Mucosa of descending colon (tissue), 3 donors: ENCODE results near the gene PDE8B. TPM values are rescaled to one million over a fixed set of nuclear protein-coding genes. Genes with fewer than 3 reads are reported as not detected.

Source experiments
- ATAC-seq: fragments of 200-7000 bp; cut with Tn5 transposase; one replicate; pipeline ENCODE4 v1.9.1; 2020; ENCODE audit warnings: mild to moderate bottlenecking, moderate library complexity
- DNase-seq, 3 donors: peaks; one replicate each; pipeline ENCODE4 v3.0.0-alpha.2; 2020
- H3K36me3 ChIP-seq: fragments of 200-600 bp; one replicate; pipeline ENCODE4 v1.8.0; 2021; ENCODE audit warnings: low read depth, mild to moderate bottlenecking
- H3K4me1 ChIP-seq: fragments of 200-600 bp; one replicate; pipeline ENCODE4 v1.8.0; 2021; ENCODE audit warnings: low read depth, mild to moderate bottlenecking
- H3K4me3 ChIP-seq: fragments of 200-600 bp; one replicate; pipeline ENCODE4 v1.8.0; 2021; ENCODE audit warnings: mild to moderate bottlenecking
- H3K9me3 ChIP-seq: fragments of 200-600 bp; one replicate; pipeline ENCODE4 v1.8.0; 2021; ENCODE audit warnings: mild to moderate bottlenecking
- CTCF ChIP-seq: fragments of 200-600 bp; IDR thresholded peaks from one replicate; pipeline ENCODE4 v1.8.0; 2022; ENCODE audit warnings: antibody characterized with exemption, mild to moderate bottlenecking
- intact Hi-C, 2 donors: fragments of 100-400 bp; cut with DNase I in 1 of 2; cut with micrococcal nuclease in 1 of 2; formaldehyde crosslinking; loops; one replicate each; pipeline versions ENCODE4 v1.11.0 to v1.11.1; 2022; cut with DNase I, micrococcal nuclease
- total RNA-seq, 3 donors: library from RNA; stranded (reverse); fragmentation: NEBNext Ultra II Directional in 2 of 3; extraction: Animal tissue kit (Norgen Biotek cat#: 25700) in 2 of 3; gene quantifications; one replicate each; pipeline versions ENCODE4 v1.2.1 to v1.2.4, GENCODE V29; 2021 to 2023
- donor health status: DM: no; HTN: no; CAD: no; lungs with moderate emphysema.
- donor health status: DM: no; HTN: no; CAD: no.
- donor health status: DM: no; HTN: yes; CAD: no.

The PDE8B gene
- total RNA-seq, 3 donors from 2014 or later = 0.52 to 6.9 (median 0.70) TPM

GRCh38 chr5:77280036-77280435 lies 69.6 kb downstream of the PDE8B start:
- DNase-seq (no peak), ATAC-seq (no peak)
- TF ChIP-seq CTCF = no peak
- no peaks in the 10 kb centered on the region for H3K9me3 ChIP-seq
- no peaks in the 10 kb centered on the region for H3K4me1 ChIP-seq
- H3K4me3 ChIP-seq = no peak overlapping the region
- no peaks in the 10 kb centered on the region for H3K36me3 ChIP-seq
- intact Hi-C loops = no loop called here

GRCh38 chr5:77281969-77282336 lies 71.5 kb downstream of the PDE8B start:
- H3K4me3 ChIP-seq = no peak overlapping the region
- H3K9me3 ChIP-seq = no peaks in the 10 kb centered on the region
- no peaks in the 10 kb centered on the region for H3K4me1 ChIP-seq
- intact Hi-C loops = no loop called here
- DNase-seq (no peak), ATAC-seq (no peak)
- TF ChIP-seq CTCF = no peak
- H3K36me3 ChIP-seq = no peaks in the 10 kb centered on the region

- H3K4me3 ChIP-seq = no peak overlapping the region
- no peak for TF ChIP-seq CTCF
- intact Hi-C loops = no loop called here
- no peaks in the 10 kb centered on the region for H3K9me3 ChIP-seq
- H3K36me3 ChIP-seq = no peaks in the 10 kb centered on the region
- H3K4me1 ChIP-seq = no peaks in the 10 kb centered on the region
- DNase-seq = no peak
- ATAC-seq = no peak
Measured at GRCh38 chr5:77282337-77283027, 72.0 kb downstream of the PDE8B start.

GRCh38 chr5:77285251-77285841 lies 74.9 kb downstream of the PDE8B start:
- DNase-seq (no peak), ATAC-seq (no peak)
- intact Hi-C loops = no loop called here
- no peaks in the 10 kb centered on the region for H3K9me3 ChIP-seq
- H3K4me3 ChIP-seq = no peak overlapping the region
- no peaks in the 10 kb centered on the region for H3K36me3 ChIP-seq
- no peak for TF ChIP-seq CTCF
- H3K4me1 ChIP-seq = no peaks in the 10 kb centered on the region

- intact Hi-C loops = no loop called here
- no peaks in the 10 kb centered on the region for H3K36me3 ChIP-seq
- no peak for ATAC-seq
- H3K4me1 ChIP-seq = no peaks in the 10 kb centered on the region
- H3K9me3 ChIP-seq = no peaks in the 10 kb centered on the region
- TF ChIP-seq CTCF = no peak
- DNase-seq = no peak
- no peak overlapping the region for H3K4me3 ChIP-seq
Measured at GRCh38 chr5:77292026-77292757, 81.7 kb downstream of the PDE8B start.
